Osteoblast (primary cell): ENCODE measurements around the gene PNPLA3. TPM values are rescaled to one million over a fixed set of nuclear protein-coding genes. Genes with fewer than 3 reads are reported as not detected.

Experiments used
- DNase-seq: peaks from one replicate; pipeline ENCODE4 v3.0.0; 2011; ENCODE audit warnings: low spot score, mixed read lengths; ENCODE audit not compliant: insufficient read length; ENCODE audit errors: missing footprints
- H2AFZ ChIP-seq: 2 replicates; pipeline ENCODE4 v1.6.0; 2011; ENCODE audit warnings: mild to moderate bottlenecking, low read length
- H3K27ac ChIP-seq: 2 replicates; pipeline ENCODE4 v1.5.1; 2011; ENCODE audit warnings: mild to moderate bottlenecking, low read depth, low read length, moderate library complexity
- H3K27me3 ChIP-seq: 2 replicates; pipeline ENCODE4 v1.6.0; 2012; ENCODE audit warnings: mild to moderate bottlenecking, control low read depth, inconsistent platforms, low read length, moderate library complexity; ENCODE audit not compliant: insufficient read depth
- H3K36me3 ChIP-seq: 2 replicates; pipeline ENCODE4 v1.5.1; 2011; ENCODE audit warnings: mild to moderate bottlenecking, low read length, control low read depth, moderate library complexity; ENCODE audit not compliant: insufficient read depth
- H3K4me1 ChIP-seq: 2 replicates; pipeline ENCODE4 v1.5.1; 2011; ENCODE audit warnings: mild to moderate bottlenecking, low read length, control low read depth, moderate library complexity; ENCODE audit not compliant: insufficient read depth
- H3K4me2 ChIP-seq: 2 replicates; pipeline ENCODE4 v1.6.0; 2011; ENCODE audit warnings: mild to moderate bottlenecking, low read length; ENCODE audit not compliant: insufficient read depth
- H3K4me3 ChIP-seq: fragments of 200-600 bp; sonication (generic); 3 replicates; pipeline ENCODE4 v1.5.1; 2012; ENCODE audit warnings: mild to moderate bottlenecking, low read length, inconsistent platforms; ENCODE audit not compliant: insufficient read depth
- H3K79me2 ChIP-seq: 2 replicates; pipeline ENCODE4 v1.6.0; 2012; ENCODE audit warnings: mild to moderate bottlenecking, low read length, control low read depth, inconsistent platforms; ENCODE audit not compliant: insufficient read depth
- H3K9me3 ChIP-seq: 2 replicates; pipeline ENCODE4 v1.5.1; 2011; ENCODE audit warnings: low read depth, low read length, control low read depth
- H4K20me1 ChIP-seq: 2 replicates; pipeline ENCODE4 v1.6.0; 2012; ENCODE audit warnings: mild to moderate bottlenecking, low read length, control low read depth; ENCODE audit not compliant: insufficient read depth
- total RNA-seq: library from RNA; depleted of rRNA; stranded (reverse); fragments of >200 nt; gene quantifications from 2 replicates; pipeline ENCODE4 v1.2.3, GENCODE V29; 2012
- TF ChIP-seq, protein P1 (sequence below): IDR thresholded peaks from 2 replicates; pipeline ENCODE4 v1.5.1; 2011; ENCODE audit warnings: mild to moderate bottlenecking, low read depth, low read length, moderate library complexity; ENCODE audit errors: extremely low read depth

PNPLA3 gene
- total RNA-seq, 1 donor, result 8.3 TPM

DNA sequence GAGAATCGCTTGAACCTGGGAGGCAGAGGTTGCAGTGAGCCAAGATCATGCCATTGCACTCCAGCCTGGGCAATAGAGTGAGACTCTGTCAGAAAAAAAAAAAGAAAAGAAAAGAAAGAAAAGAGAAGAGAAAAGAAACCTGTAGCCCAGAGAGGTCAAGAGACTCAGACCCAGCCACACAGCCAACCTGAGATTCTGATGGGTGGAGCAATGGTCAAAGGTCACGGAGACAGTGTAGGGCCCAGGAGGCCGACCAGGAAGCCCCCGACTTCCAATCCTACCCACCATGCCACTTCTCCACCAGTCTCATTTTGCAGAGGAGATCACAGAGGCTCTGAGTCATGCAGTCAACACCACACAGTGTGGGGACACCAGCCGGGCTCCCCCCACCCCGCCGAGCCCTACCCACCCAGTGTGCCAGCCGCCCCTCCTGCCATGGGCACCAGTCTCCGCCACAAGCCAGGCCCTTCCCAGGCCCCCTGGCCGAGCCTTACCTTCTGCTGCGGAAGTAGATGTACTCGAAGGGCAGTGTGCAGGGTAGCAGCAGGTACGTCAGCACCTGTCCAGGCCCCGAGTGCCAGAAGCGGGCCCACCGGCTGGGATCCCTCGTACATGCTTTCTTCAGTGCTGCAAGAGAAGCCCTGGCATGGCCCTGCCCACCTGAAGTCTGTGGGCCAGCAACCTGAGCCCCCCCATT is 39.7 kb upstream of the PNPLA3 start:
- Histone ChIP-seq H3K79me2 (no peaks in the 10 kb centered on the region), H2AFZ (no peak overlapping the region), H3K4me1 (no peaks in the 10 kb centered on the region), H3K27me3 (peaks cover 4% of the 10 kb centered on the region), H3K4me3 (no peak overlapping the region), H3K27ac (no peak overlapping the region), H3K4me2 (no peak overlapping the region), H4K20me1 (no peaks in the 10 kb centered on the region), H3K9me3 (no peaks in the 10 kb centered on the region), H3K36me3 (no peaks in the 10 kb centered on the region)
- TF ChIP-seq, protein P1, sequence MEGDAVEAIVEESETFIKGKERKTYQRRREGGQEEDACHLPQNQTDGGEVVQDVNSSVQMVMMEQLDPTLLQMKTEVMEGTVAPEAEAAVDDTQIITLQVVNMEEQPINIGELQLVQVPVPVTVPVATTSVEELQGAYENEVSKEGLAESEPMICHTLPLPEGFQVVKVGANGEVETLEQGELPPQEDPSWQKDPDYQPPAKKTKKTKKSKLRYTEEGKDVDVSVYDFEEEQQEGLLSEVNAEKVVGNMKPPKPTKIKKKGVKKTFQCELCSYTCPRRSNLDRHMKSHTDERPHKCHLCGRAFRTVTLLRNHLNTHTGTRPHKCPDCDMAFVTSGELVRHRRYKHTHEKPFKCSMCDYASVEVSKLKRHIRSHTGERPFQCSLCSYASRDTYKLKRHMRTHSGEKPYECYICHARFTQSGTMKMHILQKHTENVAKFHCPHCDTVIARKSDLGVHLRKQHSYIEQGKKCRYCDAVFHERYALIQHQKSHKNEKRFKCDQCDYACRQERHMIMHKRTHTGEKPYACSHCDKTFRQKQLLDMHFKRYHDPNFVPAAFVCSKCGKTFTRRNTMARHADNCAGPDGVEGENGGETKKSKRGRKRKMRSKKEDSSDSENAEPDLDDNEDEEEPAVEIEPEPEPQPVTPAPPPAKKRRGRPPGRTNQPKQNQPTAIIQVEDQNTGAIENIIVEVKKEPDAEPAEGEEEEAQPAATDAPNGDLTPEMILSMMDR, result no peak
- peak; percentile 34 for DNase-seq

DNA sequence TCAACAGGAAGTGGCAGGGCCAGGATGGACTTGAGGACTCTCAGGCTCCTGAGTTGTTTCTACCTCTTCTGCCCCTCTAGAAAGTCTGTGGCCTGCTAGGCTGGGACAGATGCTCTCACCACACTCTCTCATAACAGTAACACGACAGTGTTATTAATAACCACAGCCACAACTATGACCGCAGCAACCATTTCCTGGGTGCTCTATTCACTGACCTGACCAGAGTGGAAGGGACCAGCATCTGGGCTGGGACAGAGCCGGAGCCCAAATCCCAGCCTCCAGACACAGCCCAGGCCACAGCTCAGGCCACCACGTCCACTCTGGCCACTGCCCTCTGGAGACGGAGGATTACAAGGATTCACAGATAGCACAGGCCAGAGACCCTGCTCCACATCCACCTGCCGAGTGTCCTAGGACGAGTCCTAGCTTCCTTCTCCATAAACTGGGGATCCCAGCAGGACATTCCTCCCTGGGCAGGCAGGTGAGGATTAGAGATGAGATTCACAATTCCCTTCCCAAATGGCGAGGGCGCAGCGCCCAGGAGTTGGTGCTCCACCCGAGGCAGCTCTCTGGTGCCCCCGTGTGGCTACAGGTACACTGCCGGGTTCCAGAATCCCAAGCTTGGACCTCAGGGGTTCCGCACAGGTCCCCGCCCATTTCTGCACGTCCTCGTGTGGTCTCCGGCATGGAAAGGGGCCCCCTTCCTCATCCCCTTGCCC is 38.8 kb upstream of the PNPLA3 start:
- Histone ChIP-seq H3K4me2 (no peak overlapping the region), H3K27ac (no peak overlapping the region), H2AFZ (no peak overlapping the region), H3K4me3 (no peak overlapping the region), H3K27me3 (peaks cover 4% of the 10 kb centered on the region), H3K4me1 (no peaks in the 10 kb centered on the region), H3K9me3 (no peaks in the 10 kb centered on the region), H3K36me3 (no peaks in the 10 kb centered on the region), H3K79me2 (no peaks in the 10 kb centered on the region), H4K20me1 (no peaks in the 10 kb centered on the region)
- TF ChIP-seq, protein P1, result peak; percentile 68
- peak; percentile 96 for DNase-seq

DNA sequence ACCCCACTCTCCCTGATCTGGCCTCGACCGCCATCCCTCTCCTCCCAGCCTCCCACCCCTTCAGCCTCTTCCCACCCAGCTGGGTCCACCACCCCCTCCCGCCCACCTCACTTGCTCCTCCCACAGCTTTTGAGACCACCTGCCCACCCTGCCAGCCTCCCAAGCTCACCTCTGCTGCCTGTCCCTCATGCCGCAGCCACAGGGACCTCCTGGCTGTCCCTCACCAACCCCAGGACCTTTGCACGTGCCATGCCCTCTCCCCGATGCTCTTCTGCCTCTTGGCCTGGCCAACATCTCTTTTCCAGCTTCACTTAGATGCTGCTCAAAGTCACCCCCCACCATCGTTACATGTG is 38.3 kb upstream of the PNPLA3 start:
- TF ChIP-seq, protein P1, result no peak
- Histone ChIP-seq H3K4me1 (no peaks in the 10 kb centered on the region), H3K36me3 (no peaks in the 10 kb centered on the region), H3K9me3 (no peaks in the 10 kb centered on the region), H3K4me3 (no peak overlapping the region), H3K79me2 (no peaks in the 10 kb centered on the region), H3K27ac (no peak overlapping the region), H3K4me2 (no peak overlapping the region), H3K27me3 (peaks cover 7% of the 10 kb centered on the region), H4K20me1 (no peaks in the 10 kb centered on the region), H2AFZ (no peak overlapping the region)
- peak; percentile 13 for DNase-seq

DNA sequence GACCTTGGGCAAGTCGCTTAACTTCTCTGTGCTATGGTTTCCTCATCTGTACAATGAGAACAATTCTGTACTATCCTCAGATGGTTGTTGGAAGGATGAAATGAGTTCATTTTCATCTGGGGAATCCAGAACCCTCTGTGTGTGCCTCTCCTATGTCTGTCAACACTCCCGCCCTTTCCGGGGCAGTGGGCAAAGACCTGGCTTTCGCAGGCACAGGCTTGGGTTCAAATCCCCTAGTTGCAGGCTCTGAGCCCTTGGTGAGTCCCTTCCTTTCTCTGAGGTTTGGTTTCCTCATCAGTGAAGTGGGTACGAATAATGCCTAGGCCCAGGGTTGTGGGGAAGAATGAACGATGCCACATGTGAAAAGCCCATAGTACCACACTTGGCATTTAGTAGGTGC is 37.8 kb upstream of the PNPLA3 start:
- no peaks in the 10 kb centered on the region for H3K36me3 ChIP-seq
- H3K9me3 ChIP-seq, result no peaks in the 10 kb centered on the region
- H3K4me3 ChIP-seq, result no peak overlapping the region
- H2AFZ ChIP-seq, result no peak overlapping the region
- TF ChIP-seq, protein P1, result no peak
- H4K20me1 ChIP-seq, result no peaks in the 10 kb centered on the region
- no peaks in the 10 kb centered on the region for H3K4me1 ChIP-seq
- peaks cover 12% of the 10 kb centered on the region for H3K27me3 ChIP-seq
- H3K79me2 ChIP-seq, result no peaks in the 10 kb centered on the region
- H3K27ac ChIP-seq, result no peak overlapping the region
- H3K4me2 ChIP-seq, result no peak overlapping the region
- DNase-seq, result peak; percentile 17
